PC-9 (cell line): ENCODE results near the gene DSG2. TPM values are rescaled to one million over a fixed set of nuclear protein-coding genes. Genes with fewer than 3 reads are reported as not detected.
"Not testable (repeated sequence)": the region's sequence is repeated elsewhere in the genome, so short reads cannot be mapped to it uniquely, and the experiment has no call there.

Experiments used
- BruUV-seq: library from RNA; stranded (reverse); fragments of 400-500 nt; replicated peaks from 2 replicates; lab custom pipeline; 2021; lab: Mats Ljungman, UMichigan
- CTCF ChIA-PET: fragments of 300-600 bp; sonication (Branson Sonifier 250); formaldehyde crosslinking; loops from one replicate; lab custom pipeline; 2022; ENCODE audit warnings: antibody characterized with exemption; lab: Charles Lee
- POLR2A ChIA-PET: fragments of 300-600 bp; sonication (Branson Sonifier 250); formaldehyde crosslinking; loops from one replicate; lab custom pipeline; 2022; ENCODE audit warnings: antibody characterized with exemption; ENCODE audit not compliant: unreplicated experiment; lab: Charles Lee
- DNase-seq, 2 experiments: peaks; one replicate each; pipeline versions ENCODE4 v3.0.0 to v3.0.0-alpha.2; 2015 to 2022; ENCODE audit warnings: mixed read lengths in 1 of 2
- H2AFZ ChIP-seq: fragments of 200-600 bp; sonication (generic); 2 replicates; pipeline ENCODE4 v1.8.1; 2017; ENCODE audit warnings: antibody characterized with exemption
- H3F3A ChIP-seq: fragments of 200-600 bp; sonication (generic); 2 replicates; pipeline ENCODE4 v1.8.1; 2017; ENCODE audit warnings: antibody characterized with exemption, mild to moderate bottlenecking, low read depth; ENCODE audit not compliant: insufficient read depth
- H3K27ac ChIP-seq: fragments of 200-600 bp; sonication (generic); 2 replicates; pipeline ENCODE4 v1.6.1; 2016; ENCODE audit warnings: mixed run types
- H3K27me3 ChIP-seq: fragments of 200-600 bp; sonication (generic); 2 replicates; pipeline ENCODE4 v1.6.1; 2016; ENCODE audit warnings: low read depth, mixed run types; ENCODE audit not compliant: insufficient read depth
- H3K36me3 ChIP-seq: fragments of 200-600 bp; sonication (generic); 2 replicates; pipeline ENCODE4 v1.6.1; 2016; ENCODE audit warnings: low read depth, mixed run types
- H3K4me1 ChIP-seq: fragments of 200-600 bp; sonication (generic); replicated peaks from 2 replicates; pipeline ENCODE4 v1.6.1; 2016; ENCODE audit warnings: mixed run types; ENCODE audit not compliant: insufficient read depth
- H3K4me2 ChIP-seq: fragments of 200-600 bp; sonication (generic); 2 replicates; pipeline ENCODE4 v1.6.1; 2017; ENCODE audit warnings: mixed run types
- H3K4me3 ChIP-seq: fragments of 200-600 bp; sonication (generic); 2 replicates; pipeline ENCODE4 v1.6.1; 2016; ENCODE audit warnings: mixed run types
- H3K79me2 ChIP-seq: fragments of 200-600 bp; sonication (generic); 2 replicates; pipeline ENCODE4 v1.6.1; 2017; ENCODE audit warnings: low read depth, mixed run types
- H3K9me2 ChIP-seq: fragments of 200-600 bp; sonication (generic); 2 replicates; pipeline ENCODE4 v1.8.1; 2017; ENCODE audit warnings: mild to moderate bottlenecking; ENCODE audit not compliant: insufficient read depth
- H3K9me3 ChIP-seq: fragments of 200-600 bp; sonication (generic); 2 replicates; pipeline ENCODE4 v1.8.1; 2016; ENCODE audit warnings: low read depth; ENCODE audit not compliant: insufficient read depth
- H4K20me1 ChIP-seq: fragments of 200-600 bp; sonication (generic); 2 replicates; pipeline ENCODE4 v1.8.1; 2017; ENCODE audit not compliant: insufficient read depth
- CTCF ChIP-seq: fragments of 200-600 bp; sonication (generic); conservative IDR thresholded peaks from 2 replicates; pipeline ENCODE4 v1.6.1; 2017; ENCODE audit warnings: mixed run types, antibody characterized with exemption, mild to moderate bottlenecking, moderate library complexity
- EZH2 ChIP-seq: fragments of 200-600 bp; sonication (generic); IDR thresholded peaks from 2 replicates; pipeline ENCODE4 v1.8.0; 2017; ENCODE audit warnings: antibody characterized with exemption, low read depth
- intact Hi-C: fragments of 100-400 bp; cut with micrococcal nuclease; formaldehyde crosslinking; loops from one replicate; pipeline ENCODE4 v1.10.0; 2022; ENCODE audit not compliant: unreplicated experiment
- total RNA-seq: library from RNA; stranded (reverse); gene quantifications from 2 replicates; pipeline ENCODE4 v1.2.3, GENCODE V29; 2021

DSG2 gene
- total RNA-seq, 1 experiment from 2014 or later = 90.1 TPM

DNA sequence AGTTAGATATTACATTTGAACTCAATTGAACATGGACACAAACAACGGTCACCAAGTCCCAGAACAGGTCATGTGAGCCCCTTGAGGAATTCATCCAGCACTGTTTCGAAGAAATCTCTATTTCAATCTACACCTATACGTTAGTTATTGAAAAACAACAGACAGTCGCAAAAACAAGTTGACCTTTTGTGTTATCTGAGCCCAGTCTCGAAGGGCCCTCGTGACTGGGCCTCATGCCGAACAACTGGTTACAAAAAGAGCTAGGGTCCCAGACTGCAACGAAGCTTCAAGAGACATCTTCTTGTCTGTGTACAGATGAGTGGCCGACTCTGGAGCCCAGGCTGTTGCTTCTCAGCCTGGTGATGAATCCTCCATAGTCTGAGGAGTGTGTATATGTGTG is 5.3 kb upstream of the DSG2 start:
- intact Hi-C loops = loop anchor here (5.0 kb wide), 1 partner anchor 40 kb away; no protein-coding TSS in a partner anchor
- no peak for TF ChIP-seq CTCF
- TF ChIP-seq EZH2 = no peak

DNA sequence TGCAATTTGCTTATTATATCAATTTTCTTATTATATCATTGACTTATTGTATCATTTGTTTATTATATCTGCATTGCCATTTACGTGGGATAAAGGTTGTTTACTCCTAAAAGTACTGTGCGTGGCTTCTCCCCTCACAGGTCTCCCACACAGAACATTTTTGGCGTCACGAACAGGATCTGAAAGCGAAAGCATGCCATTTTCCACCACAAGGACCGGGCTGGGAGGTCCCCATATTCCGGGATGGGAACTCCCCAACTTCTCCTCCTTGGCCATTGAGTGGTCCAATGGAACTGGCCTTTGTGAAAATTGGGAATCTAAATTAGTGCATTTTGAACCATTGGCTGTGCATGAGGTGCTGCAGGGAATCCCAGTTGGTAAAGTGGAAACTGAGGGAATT is 4.8 kb upstream of the DSG2 start:
- intact Hi-C loops = loop anchor here (5.0 kb wide), 1 partner anchor 41 kb away; no protein-coding TSS in a partner anchor
- POLR2A ChIA-PET = no interaction called here

More for the DNA sequence above, 5.3 kb upstream of the DSG2 start:
- Histone ChIP-seq H2AFZ (no peak overlapping the region), H3K4me2 (no peak overlapping the region), H3F3A (peaks cover 35% of the 10 kb centered on the region), H4K20me1 (no peaks in the 10 kb centered on the region), H3K79me2 (no peaks in the 10 kb centered on the region), H3K36me3 (no peaks in the 10 kb centered on the region), H3K27ac (peak overlapping the region; percentile 97; the same call in 1 of the 2 replicates), H3K4me1 (peaks cover 50% of the 10 kb centered on the region), H3K9me2 (no peaks in the 10 kb centered on the region), H3K4me3 (no peak overlapping the region), H3K27me3 (no peaks in the 10 kb centered on the region), H3K9me3 (no peaks in the 10 kb centered on the region)
- no peak for DNase-seq
- POLR2A ChIA-PET = no interaction called here
- no TSS peak for BruUV-seq
- CTCF ChIA-PET = no interaction called here

DNA sequence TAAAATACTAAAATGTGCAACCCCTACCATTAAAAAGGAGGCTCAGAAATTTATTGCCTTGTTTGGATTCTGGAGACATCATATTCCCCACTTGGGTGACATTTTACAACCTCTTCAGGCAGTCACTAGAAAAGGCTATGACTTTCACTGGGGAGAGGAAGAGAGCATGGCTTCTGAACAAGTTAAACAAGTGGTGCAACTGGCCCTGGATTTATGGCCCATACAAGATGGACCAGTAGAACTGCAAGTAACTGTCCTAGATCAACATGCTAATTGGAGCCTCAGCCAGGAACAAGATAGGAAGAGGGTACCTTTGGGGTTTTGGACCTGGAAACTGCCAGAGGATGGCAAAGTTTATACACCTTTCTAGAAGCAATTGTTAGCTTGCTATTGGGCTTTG is 4.0 kb upstream of the DSG2 start:
- Histone ChIP-seq H3K4me2 (no peak overlapping the region), H2AFZ (no peak overlapping the region), H3K27me3 (no peaks in the 10 kb centered on the region), H4K20me1 (no peaks in the 10 kb centered on the region), H3K4me1 (peaks cover 38% of the 10 kb centered on the region), H3K4me3 (no peak overlapping the region), H3K9me2 (no peaks in the 10 kb centered on the region), H3F3A (peaks cover 33% of the 10 kb centered on the region), H3K9me3 (no peaks in the 10 kb centered on the region), H3K79me2 (peaks cover 7% of the 10 kb centered on the region), H3K27ac (no peak overlapping the region), H3K36me3 (no peaks in the 10 kb centered on the region)
- no peak for DNase-seq
- CTCF ChIA-PET = no interaction called here
- no peak for TF ChIP-seq EZH2
- TF ChIP-seq CTCF = no peak
- BruUV-seq = no TSS peak
- intact Hi-C loops = loop anchor here (5.0 kb wide), 1 partner anchor 42 kb away; no protein-coding TSS in a partner anchor
- POLR2A ChIA-PET = no interaction called here

More for the DNA sequence above, 4.8 kb upstream of the DSG2 start:
- no peaks in the 10 kb centered on the region for H3K9me2 ChIP-seq
- no peak for DNase-seq
- H3K79me2 ChIP-seq = no peaks in the 10 kb centered on the region
- H3K27me3 ChIP-seq = no peaks in the 10 kb centered on the region
- H3K4me1 ChIP-seq = peaks cover 45% of the 10 kb centered on the region
- no peaks in the 10 kb centered on the region for H4K20me1 ChIP-seq
- CTCF ChIA-PET = no interaction called here
- H3K4me2 ChIP-seq = no peak overlapping the region
- H3K4me3 ChIP-seq = no peak overlapping the region
- no TSS peak for BruUV-seq
- no peak overlapping the region for H3K27ac ChIP-seq
- no peaks in the 10 kb centered on the region for H3K9me3 ChIP-seq
- no peaks in the 10 kb centered on the region for H3K36me3 ChIP-seq
- peaks cover 36% of the 10 kb centered on the region for H3F3A ChIP-seq
- no peak for TF ChIP-seq EZH2
- no peak for TF ChIP-seq CTCF
- no peak overlapping the region for H2AFZ ChIP-seq

- POLR2A ChIA-PET, DNase-seq, CTCF ChIA-PET: not testable (repeated sequence)
Measured at GRCh38 chr18:31494705-31495244, 3.2 kb upstream of the DSG2 start.

More at GRCh38 chr18:31494705-31495244, 3.2 kb upstream of the DSG2 start:
- not testable (repeated sequence) for H3K9me3 ChIP-seq, H3K9me2 ChIP-seq, H3K27ac ChIP-seq, H2AFZ ChIP-seq, H4K20me1 ChIP-seq, H3K27me3 ChIP-seq, H3K36me3 ChIP-seq, H3K4me2 ChIP-seq, H3K4me3 ChIP-seq, BruUV-seq
- peaks cover 25% of the 10 kb centered on the region for H3F3A ChIP-seq
- peaks cover 16% of the 10 kb centered on the region for H3K79me2 ChIP-seq
- H3K4me1 ChIP-seq = peaks cover 37% of the 10 kb centered on the region
- intact Hi-C loops = loop anchor here (5.0 kb wide), 1 partner anchor 42 kb away; no protein-coding TSS in a partner anchor
